Fibroblast of skin of scalp (primary cell): ENCODE data around the gene AFAP1L2.
A peak's percentile ranks its signal among the peaks of the same experiment; 100 is the strongest.

Source experiments
- DNase-seq: peaks from one replicate; pipeline ENCODE4 v3.0.0-alpha.2; 2013

Gene AFAP1L2

GRCh38 chr10:114285961-114286441 is 118.3 kb downstream of the AFAP1L2 start:
- DNase-seq = no peak

- no peak for DNase-seq
Observed at GRCh38 chr10:114284346-114285071, 119.8 kb downstream of the AFAP1L2 start.

- no peak for DNase-seq
Observed at GRCh38 chr10:114283535-114284234, 120.6 kb downstream of the AFAP1L2 start.

GRCh38 chr10:114283091-114283490 is 121.2 kb downstream of the AFAP1L2 start:
- no peak for DNase-seq

- DNase-seq = no peak
Observed at GRCh38 chr10:114282526-114282925, 121.8 kb downstream of the AFAP1L2 start.

- DNase-seq = no peak
Observed at GRCh38 chr10:114281461-114281860, 122.8 kb downstream of the AFAP1L2 start.

GRCh38 chr10:114281006-114281405 is 123.3 kb downstream of the AFAP1L2 start:
- DNase-seq = no peak

- no peak for DNase-seq
Observed at GRCh38 chr10:114279901-114280644, 124.2 kb downstream of the AFAP1L2 start.

- no peak for DNase-seq
Observed at GRCh38 chr10:114279289-114279688, 125.0 kb downstream of the AFAP1L2 start.

- DNase-seq = no peak
Observed at GRCh38 chr10:114278884-114279191, 125.5 kb downstream of the AFAP1L2 start.

GRCh38 chr10:114278140-114278883 is 126.0 kb downstream of the AFAP1L2 start:
- no peak for DNase-seq

GRCh38 chr10:114276671-114277070 is 127.6 kb downstream of the AFAP1L2 start:
- DNase-seq = no peak

GRCh38 chr10:114276066-114276465 is 128.2 kb downstream of the AFAP1L2 start:
- DNase-seq = no peak

GRCh38 chr10:114274616-114275453 is 129.5 kb downstream of the AFAP1L2 start:
- no peak for DNase-seq

GRCh38 chr10:114273910-114274309 is 130.4 kb downstream of the AFAP1L2 start:
- DNase-seq = no peak

- DNase-seq = no peak
Observed at GRCh38 chr10:114272696-114273095, 131.6 kb downstream of the AFAP1L2 start.

GRCh38 chr10:114271779-114272167 is 132.5 kb downstream of the AFAP1L2 start:
- peak; percentile 94 for DNase-seq

GRCh38 chr10:114271075-114271778 is 133.1 kb downstream of the AFAP1L2 start:
- no peak for DNase-seq

- no peak for DNase-seq
Observed at GRCh38 chr10:114266521-114266920, 137.8 kb downstream of the AFAP1L2 start.

- no peak for DNase-seq
Observed at GRCh38 chr10:114265392-114266053, 138.8 kb downstream of the AFAP1L2 start.

GRCh38 chr10:114262496-114262895 is 141.8 kb downstream of the AFAP1L2 start:
- no peak for DNase-seq
